HL-60 (cell line): Measurements from ENCODE around the gene MICU2.

Experiments
- DNase-seq, 2 experiments: peaks; one replicate each; pipeline ENCODE4 v3.0.0-alpha.2; 2010 to 2020; ENCODE audit warnings: low read depth in 1 of 2, low spot score in 1 of 2
- H3K27ac ChIP-seq: fragments of 250-450 bp; sonication (Bioruptor Pico); replicated peaks from 2 replicates; pipeline ENCODE4 v1.5.1; 2020; ENCODE audit warnings: mild to moderate bottlenecking, moderate library complexity
- H3K27me3 ChIP-seq: fragments of 250-450 bp; sonication (Bioruptor Pico); 2 replicates; pipeline ENCODE4 v1.5.1; 2021; ENCODE audit warnings: mild to moderate bottlenecking, moderate library complexity; ENCODE audit not compliant: insufficient read depth, poor library complexity, severe bottlenecking
- H3K4me3 ChIP-seq: replicated peaks from 2 replicates; pipeline ENCODE4 v1.5.1; 2011; ENCODE audit warnings: mild to moderate bottlenecking, control low read depth, low read length; ENCODE audit not compliant: insufficient read depth
- GABPA ChIP-seq: IDR thresholded peaks from 2 replicates; pipeline ENCODE4 v1.6.1; 2012; ENCODE audit warnings: low read depth
- POLR2AphosphoS5 ChIP-seq: IDR thresholded peaks from 2 replicates; pipeline ENCODE4 v1.6.1; 2012; ENCODE audit warnings: low read depth
- REST ChIP-seq: IDR thresholded peaks from 2 replicates; pipeline ENCODE4 v1.6.1; 2012; ENCODE audit warnings: low read depth; ENCODE audit not compliant: insufficient replicate concordance
- SPI1 ChIP-seq: IDR thresholded peaks from 2 replicates; pipeline ENCODE4 v1.6.1; 2012; ENCODE audit warnings: low read depth, mild to moderate bottlenecking, borderline replicate concordance
- TF ChIP-seq, protein P1 (sequence below): IDR thresholded peaks from one replicate; pipeline ENCODE4 v1.5.1; 2011; ENCODE audit warnings: low read length, control low read depth, inconsistent platforms; ENCODE audit not compliant: insufficient read depth

Gene MICU2

DNA sequence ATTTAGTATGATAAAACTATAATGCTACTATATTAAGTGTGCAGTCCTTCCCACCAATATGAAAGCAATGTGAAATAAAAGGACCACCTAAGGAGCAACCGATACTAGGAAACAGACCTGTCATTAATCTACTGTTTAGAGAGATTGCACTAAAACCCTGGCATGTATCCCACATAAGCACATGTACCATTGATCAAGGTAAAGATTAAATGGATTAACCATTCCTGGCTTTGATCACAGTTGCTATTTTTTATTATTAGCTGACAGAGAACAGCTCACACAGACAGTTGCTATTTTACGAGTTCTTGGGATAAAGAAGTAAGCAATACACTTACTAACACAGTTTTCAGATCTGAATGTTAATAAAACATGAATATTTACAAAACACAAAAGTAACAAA is 87.2 kb downstream of the MICU2 start:
- Histone ChIP-seq H3K4me3 (no peak overlapping the region), H3K27me3 (no peaks in the 10 kb centered on the region), H3K27ac (no peak overlapping the region)
- no peak for DNase-seq
- no peak for TF ChIP-seq REST
- TF ChIP-seq GABPA: no peak
- TF ChIP-seq, protein P1, sequence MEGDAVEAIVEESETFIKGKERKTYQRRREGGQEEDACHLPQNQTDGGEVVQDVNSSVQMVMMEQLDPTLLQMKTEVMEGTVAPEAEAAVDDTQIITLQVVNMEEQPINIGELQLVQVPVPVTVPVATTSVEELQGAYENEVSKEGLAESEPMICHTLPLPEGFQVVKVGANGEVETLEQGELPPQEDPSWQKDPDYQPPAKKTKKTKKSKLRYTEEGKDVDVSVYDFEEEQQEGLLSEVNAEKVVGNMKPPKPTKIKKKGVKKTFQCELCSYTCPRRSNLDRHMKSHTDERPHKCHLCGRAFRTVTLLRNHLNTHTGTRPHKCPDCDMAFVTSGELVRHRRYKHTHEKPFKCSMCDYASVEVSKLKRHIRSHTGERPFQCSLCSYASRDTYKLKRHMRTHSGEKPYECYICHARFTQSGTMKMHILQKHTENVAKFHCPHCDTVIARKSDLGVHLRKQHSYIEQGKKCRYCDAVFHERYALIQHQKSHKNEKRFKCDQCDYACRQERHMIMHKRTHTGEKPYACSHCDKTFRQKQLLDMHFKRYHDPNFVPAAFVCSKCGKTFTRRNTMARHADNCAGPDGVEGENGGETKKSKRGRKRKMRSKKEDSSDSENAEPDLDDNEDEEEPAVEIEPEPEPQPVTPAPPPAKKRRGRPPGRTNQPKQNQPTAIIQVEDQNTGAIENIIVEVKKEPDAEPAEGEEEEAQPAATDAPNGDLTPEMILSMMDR: no peak
- no peak for TF ChIP-seq POLR2AphosphoS5
- TF ChIP-seq SPI1: no peak

- Histone ChIP-seq H3K4me3 (no peak overlapping the region), H3K27me3 (no peaks in the 10 kb centered on the region), H3K27ac (no peak overlapping the region)
- DNase-seq: no peak
- TF ChIP-seq REST (no peak), GABPA (no peak)
Measured at GRCh38 chr13:21511849-21512248, 92.1 kb downstream of the MICU2 start.

GRCh38 chr13:21504379-21504778 is 99.6 kb downstream of the MICU2 start:
- TF ChIP-seq GABPA (no peak), REST (no peak), SPI1 (no peak), POLR2AphosphoS5 (no peak)
- TF ChIP-seq, protein P1: no peak
- DNase-seq: no peak
- no peak overlapping the region for H3K27ac ChIP-seq
- no peak overlapping the region for H3K4me3 ChIP-seq
- H3K27me3 ChIP-seq: no peaks in the 10 kb centered on the region

GRCh38 chr13:21501686-21502085 is 102.3 kb downstream of the MICU2 start:
- Histone ChIP-seq H3K4me3 (no peak overlapping the region), H3K27ac (no peak overlapping the region), H3K27me3 (no peaks in the 10 kb centered on the region)
- TF ChIP-seq REST (no peak), POLR2AphosphoS5 (no peak), SPI1 (no peak), GABPA (no peak)
- TF ChIP-seq, protein P1: no peak
- DNase-seq: no peak
